Measurements from ENCODE around the gene SPRED2.

Gene SPRED2

GRCh38 chr2:65438137-65438899, 5.9 kb upstream of the SPRED2 start:
- DNase-seq, result no peak

- no peak for DNase-seq
Measured at GRCh38 chr2:65437392-65438135, 5.2 kb upstream of the SPRED2 start.

- peak; percentile 87 for DNase-seq
Measured at GRCh38 chr2:65436824-65437221, 4.4 kb upstream of the SPRED2 start.

GRCh38 chr2:65436169-65436823, 3.9 kb upstream of the SPRED2 start:
- peak; percentile 20 for DNase-seq

- DNase-seq, result no peak
Measured at GRCh38 chr2:65435625-65436168, 3.3 kb upstream of the SPRED2 start.

GRCh38 chr2:65434592-65435241, 2.3 kb upstream of the SPRED2 start:
- no peak for DNase-seq

GRCh38 chr2:65431421-65432226, 775 bp downstream of the SPRED2 start:
- DNase-seq, result peak; percentile 47

- peak; percentile 65 for DNase-seq
Measured at GRCh38 chr2:65430603-65431420, 1.6 kb downstream of the SPRED2 start.

- no peak for DNase-seq
Measured at GRCh38 chr2:65429786-65430602, 2.4 kb downstream of the SPRED2 start.

- DNase-seq, result no peak
Measured at GRCh38 chr2:65427532-65427931, 4.9 kb downstream of the SPRED2 start.

- no peak for DNase-seq
Measured at GRCh38 chr2:65425276-65425675, 7.1 kb downstream of the SPRED2 start.

GRCh38 chr2:65424391-65424790, 8.0 kb downstream of the SPRED2 start:
- DNase-seq, result no peak

GRCh38 chr2:65421432-65421748, 11.0 kb downstream of the SPRED2 start:
- DNase-seq, result no peak

- DNase-seq, result no peak
Measured at GRCh38 chr2:65420712-65421431, 11.5 kb downstream of the SPRED2 start.

GRCh38 chr2:65417509-65418085, 14.8 kb downstream of the SPRED2 start:
- peak; percentile 18 for DNase-seq

GRCh38 chr2:65416945-65417344, 15.5 kb downstream of the SPRED2 start:
- no peak for DNase-seq

GRCh38 chr2:65416321-65416720, 16.1 kb downstream of the SPRED2 start:
- DNase-seq, result no peak

GRCh38 chr2:65415091-65415490, 17.3 kb downstream of the SPRED2 start:
- DNase-seq, result no peak

- DNase-seq, result no peak
Measured at GRCh38 chr2:65413610-65414009, 18.8 kb downstream of the SPRED2 start.

All from activated CD4-positive, alpha-beta T cell treated with anti-CD3 and anti-CD28 coated beads, Interleukin-2, amount 50 U/mL, for 16 hours (primary cell).